HUES6 (cell line): Measurements from ENCODE around the gene FES.
"Not testable (repeated sequence)": the region's sequence is repeated elsewhere in the genome, so short reads cannot be mapped to it uniquely, and the experiment has no call there.

Experiments used
- H3K27ac ChIP-seq: 2 replicates; pipeline ENCODE4 v1.7.0; 2013; ENCODE audit warnings: low read depth, mild to moderate bottlenecking, low read length, inconsistent platforms
- H3K27me3 ChIP-seq: 2 replicates; pipeline ENCODE4 v1.6.1; 2013; ENCODE audit warnings: low read length; ENCODE audit not compliant: control insufficient read depth, insufficient read depth
- H3K36me3 ChIP-seq: 2 replicates; pipeline ENCODE4 v1.6.1; 2013; ENCODE audit warnings: low read length; ENCODE audit not compliant: control insufficient read depth, insufficient read depth
- H3K4me1 ChIP-seq: 2 replicates; pipeline ENCODE4 v1.6.1; 2013; ENCODE audit warnings: low read length; ENCODE audit not compliant: control insufficient read depth, insufficient read depth
- H3K4me3 ChIP-seq: 2 replicates; pipeline ENCODE4 v1.5.1; 2013; ENCODE audit warnings: low read depth, low read length
- H3K9ac ChIP-seq: one replicate; pipeline ENCODE4 v1.6.1; 2013; ENCODE audit warnings: mild to moderate bottlenecking, low read length
- H3K9me3 ChIP-seq: 2 replicates; pipeline ENCODE4 v1.6.1; 2013; ENCODE audit warnings: low read depth, low read length; ENCODE audit not compliant: control insufficient read depth, insufficient read depth

FES gene

DNA sequence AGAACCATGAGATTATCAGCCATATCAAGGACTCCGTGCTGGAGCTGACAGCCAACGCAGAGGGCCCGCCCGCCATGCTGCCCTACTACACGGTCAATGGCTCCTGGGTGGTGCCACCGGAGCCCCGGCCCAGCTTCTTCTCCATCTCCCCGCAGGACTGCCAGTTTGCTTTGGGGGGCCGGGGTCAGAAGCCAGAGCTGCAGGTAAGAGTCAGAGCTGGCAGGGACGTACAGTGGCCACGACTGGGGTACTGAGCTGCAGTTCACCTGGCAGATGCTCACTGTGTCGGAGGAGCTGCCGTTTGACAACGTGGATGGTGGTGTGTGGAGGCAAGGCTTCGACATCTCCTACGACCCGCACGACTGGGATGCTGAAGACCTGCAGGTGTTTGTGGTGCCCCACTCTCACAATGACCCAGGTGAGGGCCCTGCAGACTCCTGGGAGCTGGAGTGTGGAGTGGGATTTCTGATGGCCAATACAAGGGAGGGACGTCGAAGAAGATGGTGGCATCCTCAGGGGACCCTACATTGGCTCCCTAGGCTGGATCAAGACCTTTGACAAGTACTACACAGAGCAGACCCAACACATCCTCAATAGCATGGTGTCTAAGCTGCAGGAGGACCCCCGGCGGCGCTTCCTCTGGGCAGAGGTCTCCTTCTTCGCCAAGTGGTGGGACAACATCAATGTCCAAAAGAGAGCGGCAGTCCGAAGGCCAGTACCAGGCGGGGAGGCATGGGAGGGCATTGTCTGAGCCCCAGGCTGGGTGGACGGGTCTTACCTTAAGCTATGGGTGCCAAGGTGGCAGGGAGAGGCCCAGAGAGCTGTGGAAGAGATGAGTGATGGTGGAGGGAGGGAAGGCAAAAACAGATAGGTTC is 21.2 kb downstream of the FES start:
- Histone ChIP-seq H3K4me1 (peaks cover 12% of the 10 kb centered on the region), H3K27ac (no peak overlapping the region), H3K4me3 (no peak overlapping the region), H3K27me3 (peaks cover 10% of the 10 kb centered on the region), H3K36me3 (peaks cover 37% of the 10 kb centered on the region), H3K9me3 (no peaks in the 10 kb centered on the region), H3K9ac (no peak overlapping the region)

- no peak overlapping the region for H3K4me3 ChIP-seq
- H3K4me1 ChIP-seq: peaks cover 12% of the 10 kb centered on the region
- H3K27ac ChIP-seq: no peak overlapping the region
- H3K27me3 ChIP-seq: peaks cover 10% of the 10 kb centered on the region
- no peaks in the 10 kb centered on the region for H3K9me3 ChIP-seq
- no peak overlapping the region for H3K9ac ChIP-seq
- H3K36me3 ChIP-seq: peaks cover 45% of the 10 kb centered on the region
Measured at GRCh38 chr15:90906181-90906849, 22.0 kb downstream of the FES start.

DNA sequence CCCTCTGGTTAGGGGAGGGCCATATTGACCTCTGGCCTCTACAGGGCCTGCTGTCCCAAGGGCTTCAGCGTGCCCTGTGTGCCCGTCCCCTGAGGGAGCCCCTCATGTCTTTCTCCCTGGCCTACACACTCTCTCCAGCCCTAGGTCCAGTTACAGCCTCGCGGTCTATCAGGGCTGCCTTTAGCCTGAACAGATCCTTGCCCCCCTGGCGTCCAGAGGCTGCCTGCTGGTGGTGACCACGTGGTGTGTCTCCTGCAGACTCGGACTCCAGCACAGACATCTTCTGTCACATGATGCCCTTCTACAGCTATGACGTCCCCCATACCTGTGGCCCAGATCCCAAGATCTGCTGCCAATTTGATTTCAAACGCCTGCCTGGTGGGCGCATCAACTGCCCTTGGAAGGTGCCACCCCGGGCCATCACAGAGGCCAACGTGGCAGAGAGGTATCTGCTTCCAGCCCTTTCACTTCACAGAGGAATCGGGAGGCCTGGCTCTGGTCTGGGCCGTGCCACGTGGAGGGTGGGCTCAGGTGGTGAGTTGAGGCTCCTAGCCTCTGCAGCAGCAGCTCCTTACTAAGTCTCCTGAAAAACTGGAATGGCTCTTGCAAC is 22.9 kb downstream of the FES start:
- Histone ChIP-seq H3K36me3 (peaks cover 53% of the 10 kb centered on the region), H3K4me1 (peaks cover 7% of the 10 kb centered on the region), H3K27me3 (peaks cover 10% of the 10 kb centered on the region), H3K9ac (no peak overlapping the region), H3K4me3 (no peak overlapping the region), H3K9me3 (no peaks in the 10 kb centered on the region), H3K27ac (no peak overlapping the region)

DNA sequence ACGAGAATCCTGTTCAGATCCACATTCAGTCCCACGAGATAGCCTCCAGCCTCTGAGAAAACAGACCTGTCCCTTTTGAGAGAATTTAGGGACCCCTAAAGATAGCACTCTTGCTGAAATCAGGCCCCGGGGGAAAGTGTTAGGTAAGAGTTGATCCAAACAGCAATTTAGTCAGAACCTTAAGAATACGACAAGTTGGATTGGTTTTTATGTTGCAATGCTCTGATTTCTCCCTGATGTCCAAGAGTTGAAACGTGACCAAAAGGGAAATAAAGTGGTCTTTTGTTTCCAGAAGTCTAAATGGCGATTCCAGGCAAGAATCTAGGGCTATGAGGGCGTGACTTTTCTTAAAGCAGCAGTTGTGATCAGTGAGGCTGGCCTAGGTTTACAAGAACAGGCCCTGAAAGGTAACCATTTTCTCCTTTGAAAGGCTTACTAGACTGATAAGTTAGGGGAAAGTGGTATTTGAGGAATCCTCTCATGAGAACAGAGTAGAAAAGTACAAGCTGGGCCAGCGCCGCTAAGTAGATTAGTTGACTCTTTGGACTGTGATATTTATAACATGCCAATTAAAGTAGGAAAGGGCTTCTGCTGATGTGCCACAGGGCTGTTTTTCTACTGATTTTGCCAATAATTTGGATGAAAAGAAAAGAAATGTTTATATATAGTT is 23.7 kb downstream of the FES start:
- Histone ChIP-seq H3K4me3 (no peak overlapping the region), H3K4me1 (peaks cover 7% of the 10 kb centered on the region), H3K9ac (no peak overlapping the region), H3K27ac (no peak overlapping the region), H3K9me3 (no peaks in the 10 kb centered on the region), H3K36me3 (peaks cover 61% of the 10 kb centered on the region), H3K27me3 (peaks cover 10% of the 10 kb centered on the region)

GRCh38 chr15:90909449-90909848 is 25.1 kb downstream of the FES start:
- H3K4me3 ChIP-seq, H3K27me3 ChIP-seq, H3K27ac ChIP-seq, H3K9me3 ChIP-seq, H3K9ac ChIP-seq, H3K4me1 ChIP-seq: not testable (repeated sequence)
- peaks cover 71% of the 10 kb centered on the region for H3K36me3 ChIP-seq

DNA sequence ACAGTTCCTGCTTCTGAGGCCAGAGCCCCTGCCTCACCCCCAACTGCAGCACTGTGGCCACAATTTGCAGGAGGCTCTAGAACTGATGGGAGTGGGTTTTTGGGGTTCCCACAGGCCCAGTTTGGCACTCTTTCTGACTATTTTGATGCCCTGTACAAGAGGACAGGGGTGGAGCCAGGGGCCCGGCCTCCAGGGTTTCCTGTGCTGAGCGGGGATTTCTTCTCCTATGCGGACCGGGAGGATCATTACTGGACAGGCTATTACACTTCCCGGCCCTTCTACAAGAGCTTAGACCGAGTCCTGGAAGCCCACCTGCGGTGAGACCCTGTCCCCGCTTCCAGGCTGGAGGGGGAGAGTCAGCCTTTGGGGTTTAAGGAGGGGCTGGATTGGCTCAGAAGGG is 25.7 kb downstream of the FES start:
- Histone ChIP-seq H3K9me3 (no peaks in the 10 kb centered on the region), H3K27ac (no peak overlapping the region), H3K27me3 (no peaks in the 10 kb centered on the region), H3K4me1 (no peaks in the 10 kb centered on the region), H3K36me3 (peaks cover 69% of the 10 kb centered on the region), H3K4me3 (no peak overlapping the region), H3K9ac (no peak overlapping the region)

- H3K9me3 ChIP-seq: no peaks in the 10 kb centered on the region
- H3K36me3 ChIP-seq: peaks cover 67% of the 10 kb centered on the region
- H3K4me1 ChIP-seq: peaks cover 3% of the 10 kb centered on the region; the same call in 1 of the 2 replicates
- no peaks in the 10 kb centered on the region for H3K27me3 ChIP-seq
- no peak overlapping the region for H3K27ac ChIP-seq
- H3K4me3 ChIP-seq: no peak overlapping the region
- no peak overlapping the region for H3K9ac ChIP-seq
Measured at GRCh38 chr15:90910441-90911301, 26.4 kb downstream of the FES start.

GRCh38 chr15:90911302-90911623 is 27.0 kb downstream of the FES start:
- Histone ChIP-seq H3K27me3 (no peaks in the 10 kb centered on the region), H3K9me3 (no peaks in the 10 kb centered on the region), H3K36me3 (peaks cover 63% of the 10 kb centered on the region), H3K4me3 (no peak overlapping the region), H3K27ac (no peak overlapping the region), H3K4me1 (peaks cover 8% of the 10 kb centered on the region; the same call in 1 of the 2 replicates), H3K9ac (no peak overlapping the region)

GRCh38 chr15:90911906-90912769 is 27.8 kb downstream of the FES start:
- Histone ChIP-seq H3K9me3 (no peaks in the 10 kb centered on the region), H3K36me3 (peaks cover 62% of the 10 kb centered on the region), H3K9ac (no peak overlapping the region), H3K27me3 (no peaks in the 10 kb centered on the region), H3K4me1 (peaks cover 9% of the 10 kb centered on the region; the same call in 1 of the 2 replicates), H3K4me3 (no peak overlapping the region), H3K27ac (no peak overlapping the region)

DNA sequence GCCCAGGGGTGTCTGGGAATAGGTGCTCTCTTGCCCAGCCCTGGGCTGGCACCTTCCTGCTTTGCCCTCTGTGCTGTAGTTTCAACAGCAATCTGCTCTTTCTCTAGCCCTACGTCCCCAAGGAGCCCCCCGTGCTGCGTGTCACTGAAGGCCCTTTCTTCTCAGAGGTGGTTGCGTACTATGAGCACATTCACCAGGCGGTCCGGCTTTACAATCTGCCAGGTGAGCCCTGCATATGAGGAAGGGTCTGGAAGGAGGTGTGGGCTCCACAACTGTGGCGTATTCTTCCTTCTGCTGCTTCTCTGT is 28.4 kb downstream of the FES start:
- H3K9ac ChIP-seq: no peak overlapping the region
- no peaks in the 10 kb centered on the region for H3K27me3 ChIP-seq
- H3K9me3 ChIP-seq: no peaks in the 10 kb centered on the region
- peaks cover 9% of the 10 kb centered on the region; the same call in 1 of the 2 replicates for H3K4me1 ChIP-seq
- no peak overlapping the region for H3K27ac ChIP-seq
- no peak overlapping the region for H3K4me3 ChIP-seq
- H3K36me3 ChIP-seq: peaks cover 62% of the 10 kb centered on the region
